D721Med (cell line): ENCODE measurements around the gene MSI2.

Experiments
- DNase-seq: peaks from one replicate; pipeline ENCODE4 v3.0.0; 2011; ENCODE audit warnings: low spot score; ENCODE audit not compliant: insufficient read length
- FAIRE-seq: peaks from 2 replicates; lab custom pipeline; 2011; peaks lifted over from hg19 to GRCh38; lab: Jason Lieb, UNC
- TF ChIP-seq, protein P1 (sequence below): IDR thresholded peaks from 2 replicates; pipeline ENCODE4 v1.5.1; 2012; ENCODE audit warnings: mild to moderate bottlenecking, control low read depth; ENCODE audit not compliant: insufficient read depth; ENCODE audit errors: missing control alignments

Gene MSI2

DNA sequence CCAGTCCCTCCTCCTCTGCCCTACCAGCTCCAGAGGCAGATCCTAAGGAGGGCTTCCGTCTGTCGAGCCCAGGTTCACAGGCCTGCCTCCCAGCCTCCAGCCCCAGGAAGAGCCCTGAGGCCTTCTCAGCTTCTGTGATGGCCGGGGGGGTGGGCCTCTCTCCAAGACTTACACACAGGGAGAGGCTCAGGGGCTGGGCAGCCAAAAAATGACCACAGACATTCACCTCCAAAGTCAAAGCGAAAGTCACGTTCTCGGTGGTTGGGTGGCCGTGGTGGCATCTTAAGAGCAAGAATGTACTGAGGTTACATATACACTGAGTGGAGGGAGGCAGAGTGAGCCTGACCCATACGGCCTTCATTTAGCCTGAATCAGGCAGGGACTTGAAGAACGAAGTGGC, 369.6 kb downstream of the MSI2 start:
- TF ChIP-seq, protein P1, sequence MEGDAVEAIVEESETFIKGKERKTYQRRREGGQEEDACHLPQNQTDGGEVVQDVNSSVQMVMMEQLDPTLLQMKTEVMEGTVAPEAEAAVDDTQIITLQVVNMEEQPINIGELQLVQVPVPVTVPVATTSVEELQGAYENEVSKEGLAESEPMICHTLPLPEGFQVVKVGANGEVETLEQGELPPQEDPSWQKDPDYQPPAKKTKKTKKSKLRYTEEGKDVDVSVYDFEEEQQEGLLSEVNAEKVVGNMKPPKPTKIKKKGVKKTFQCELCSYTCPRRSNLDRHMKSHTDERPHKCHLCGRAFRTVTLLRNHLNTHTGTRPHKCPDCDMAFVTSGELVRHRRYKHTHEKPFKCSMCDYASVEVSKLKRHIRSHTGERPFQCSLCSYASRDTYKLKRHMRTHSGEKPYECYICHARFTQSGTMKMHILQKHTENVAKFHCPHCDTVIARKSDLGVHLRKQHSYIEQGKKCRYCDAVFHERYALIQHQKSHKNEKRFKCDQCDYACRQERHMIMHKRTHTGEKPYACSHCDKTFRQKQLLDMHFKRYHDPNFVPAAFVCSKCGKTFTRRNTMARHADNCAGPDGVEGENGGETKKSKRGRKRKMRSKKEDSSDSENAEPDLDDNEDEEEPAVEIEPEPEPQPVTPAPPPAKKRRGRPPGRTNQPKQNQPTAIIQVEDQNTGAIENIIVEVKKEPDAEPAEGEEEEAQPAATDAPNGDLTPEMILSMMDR: no peak
- DNase-seq: no peak
- FAIRE-seq: no peak

DNA sequence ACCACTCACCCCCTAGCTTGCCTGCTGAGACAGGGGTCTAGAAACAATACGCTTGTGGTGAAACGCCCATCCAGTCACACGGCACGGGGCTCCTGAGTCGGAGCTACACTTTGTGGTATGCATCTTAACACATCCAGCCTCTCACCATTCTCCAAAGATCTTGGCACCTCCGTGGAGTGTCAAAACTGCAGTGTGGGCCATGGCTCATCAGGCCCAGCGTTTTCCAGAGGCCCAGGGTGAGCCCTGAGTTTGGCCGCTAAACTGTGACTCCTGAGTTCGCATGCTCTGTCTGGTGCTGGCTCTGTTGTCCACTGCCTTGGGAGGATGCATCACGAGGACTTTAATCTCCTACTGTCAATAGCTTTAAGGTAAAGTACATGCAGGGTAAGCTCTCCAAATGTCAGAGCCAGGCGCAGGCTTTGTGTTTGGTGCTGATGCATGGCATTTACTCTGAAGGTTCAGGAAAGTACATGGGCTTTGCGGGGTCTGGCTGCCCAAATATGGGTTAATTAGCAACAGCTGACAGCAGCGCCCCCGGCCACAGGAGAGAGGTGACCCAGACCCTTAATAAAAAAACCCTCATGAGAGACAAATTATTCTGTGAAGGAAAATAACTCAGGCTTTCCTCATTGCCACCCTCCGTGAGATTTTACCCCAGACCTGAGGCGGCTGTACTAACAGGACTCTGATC, 370.3 kb downstream of the MSI2 start:
- TF ChIP-seq, protein P1: no peak
- FAIRE-seq (no peak), DNase-seq (no peak)

- TF ChIP-seq, protein P1: no peak
- DNase-seq (no peak), FAIRE-seq (no peak)
Measured at GRCh38 chr17:57627591-57627990, 371.3 kb downstream of the MSI2 start.

DNA sequence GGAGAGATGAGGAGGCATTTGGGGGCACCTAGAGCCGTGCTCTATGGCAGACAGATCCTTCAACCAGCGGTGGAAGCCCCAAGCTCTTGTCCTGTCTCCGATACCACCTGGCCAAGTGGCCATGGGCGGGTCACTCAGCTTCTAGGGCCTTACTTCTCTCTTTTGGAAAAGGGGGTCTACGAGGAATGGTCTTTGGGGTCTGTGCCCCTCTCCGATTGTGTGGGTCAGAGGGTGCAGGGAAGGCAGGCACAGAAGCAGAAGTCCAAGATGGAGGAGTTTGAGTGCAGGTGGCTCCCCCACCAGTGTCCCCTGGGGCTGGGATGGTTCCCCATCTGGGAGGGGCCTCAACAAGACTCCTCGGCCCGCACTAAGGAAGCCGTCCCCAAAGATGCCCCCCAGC, 372.1 kb downstream of the MSI2 start:
- DNase-seq: no peak
- TF ChIP-seq, protein P1: no peak

DNA sequence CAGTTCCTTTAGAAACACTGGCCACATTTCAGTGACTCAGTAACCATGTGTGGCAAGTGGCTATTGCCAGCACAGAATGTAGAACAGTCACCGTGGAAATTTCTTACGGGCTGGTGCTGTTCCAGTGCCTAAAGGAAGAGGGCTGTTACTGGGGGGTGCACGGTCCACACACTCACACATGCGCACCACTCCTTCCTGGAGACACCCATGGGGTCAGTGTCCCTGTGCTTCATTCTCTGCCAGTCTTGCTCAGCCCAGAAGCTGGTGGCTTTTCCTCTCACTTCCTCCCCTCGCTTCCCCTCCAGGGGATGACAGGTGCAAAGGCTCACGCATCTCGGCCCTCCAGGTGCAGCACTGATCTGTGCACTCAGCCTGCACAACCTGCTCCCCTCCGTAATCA, 373.1 kb downstream of the MSI2 start:
- DNase-seq (no peak), FAIRE-seq (no peak)
- TF ChIP-seq, protein P1: no peak

More for the DNA sequence above, 372.1 kb downstream of the MSI2 start:
- no peak for FAIRE-seq

DNA sequence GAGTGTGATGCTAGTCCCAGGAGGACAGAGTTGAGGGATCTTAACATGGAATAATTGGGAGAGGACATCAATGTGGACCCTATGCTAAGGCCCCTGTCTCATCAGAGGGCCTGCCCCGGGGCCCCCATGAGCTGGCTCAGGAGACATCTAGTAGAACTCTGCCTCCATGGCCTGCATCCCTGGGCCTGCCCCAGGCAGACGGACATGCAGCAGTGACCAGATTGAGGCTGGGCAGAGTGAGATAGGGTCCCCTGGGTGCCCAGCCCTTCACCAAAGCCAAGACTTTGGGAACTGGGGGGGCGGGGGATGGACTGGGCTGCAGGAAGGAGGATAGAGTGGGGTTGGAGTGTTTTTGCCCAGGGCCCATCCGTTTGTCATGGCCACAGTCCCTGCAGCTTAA, 373.6 kb downstream of the MSI2 start:
- DNase-seq: no peak
- FAIRE-seq: no peak
- TF ChIP-seq, protein P1: no peak

- TF ChIP-seq, protein P1: no peak
- no peak for FAIRE-seq
- DNase-seq: no peak
Measured at GRCh38 chr17:57630736-57631135, 374.4 kb downstream of the MSI2 start.
